Kidney (tissue), 14 donors: Measurements from ENCODE around the gene GPC3. TPM values are rescaled to one million over a fixed set of nuclear protein-coding genes. Genes with fewer than 3 reads are reported as not detected.

Experiments used
- DNase-seq, 5 donors: peaks; one replicate each; pipeline ENCODE4 v3.0.0-alpha.2; 2013 to 2020
- FAIRE-seq: peaks from 2 replicates; lab custom pipeline; 2012; peaks lifted over from hg19 to GRCh38; lab: Jason Lieb, UNC
- H3K27ac ChIP-seq, 2 donors: one replicate each; pipeline ENCODE4 v1.7.0; 2013; ENCODE audit warnings: low read depth in 2 of 2, low read length in 2 of 2, inconsistent platforms in 1 of 2
- H3K27me3 ChIP-seq: one replicate; pipeline ENCODE4 v1.7.1; 2013; ENCODE audit warnings: low read length, inconsistent platforms; ENCODE audit not compliant: control insufficient read depth, insufficient read depth
- H3K36me3 ChIP-seq, 3 donors: one replicate each; pipeline versions ENCODE4 v1.7.0 to v1.7.1; 2013; ENCODE audit warnings: low read length in 3 of 3, control low read depth in 1 of 3, inconsistent platforms in 1 of 3; ENCODE audit not compliant: insufficient read depth in 3 of 3, control insufficient read depth in 2 of 3
- H3K4me1 ChIP-seq, 3 donors: one replicate each; pipeline versions ENCODE4 v1.7.0 to v1.7.1; 2013; ENCODE audit warnings: low read length in 3 of 3, inconsistent platforms in 1 of 3, low read depth in 1 of 3; ENCODE audit not compliant: control insufficient read depth in 2 of 3, insufficient read depth in 2 of 3
- H3K4me3 ChIP-seq, 3 donors: one replicate each; pipeline versions ENCODE4 v1.7.0 to v1.8.1; 2013; ENCODE audit warnings: low read length in 3 of 3, control low read depth in 1 of 3, inconsistent platforms in 1 of 3
- H3K9ac ChIP-seq, 3 donors: one replicate each; pipeline versions ENCODE4 v1.7.0 to v1.7.1; 2013; ENCODE audit warnings: low read length in 3 of 3, control low read depth in 1 of 3, inconsistent platforms in 1 of 3
- H3K9me3 ChIP-seq, 3 donors: one replicate each; pipeline versions ENCODE4 v1.7.0 to v1.7.1; 2013; ENCODE audit warnings: low read length in 3 of 3, control low read depth in 1 of 3, inconsistent platforms in 1 of 3; ENCODE audit not compliant: control insufficient read depth in 2 of 3, insufficient read depth in 1 of 3
- intact Hi-C: fragments of 100-400 bp; cut with DNase I; formaldehyde crosslinking; loops from one replicate; pipeline ENCODE4 v1.11.1; 2022
- polyA plus RNA-seq: library from polyadenylated mRNA; stranded (reverse); fragments of 350-450 nt; fragmentation: Illumina TruSeq; extraction: RNeasy Lipid Tissue Mini Kit (QIAGEN cat#74804); gene quantifications from one replicate; pipeline ENCODE4 v1.2.3, GENCODE V29; 2014; ENCODE audit warnings: low read depth, low replicate concordance; ENCODE audit not compliant: insufficient read depth
- total RNA-seq: library from RNA; stranded (reverse); fragmentation: NEBNext Ultra II Directional; extraction: Animal tissue kit (Norgen Biotek cat#: 25700); gene quantifications from one replicate; pipeline ENCODE4 v1.2.1, GENCODE V29; 2021
- TF ChIP-seq, protein P1 (sequence below): IDR thresholded peaks from 3 replicates; pipeline ENCODE4 v1.5.1; 2012; ENCODE audit warnings: mild to moderate bottlenecking, moderate library complexity, borderline replicate concordance; ENCODE audit not compliant: insufficient read depth; ENCODE audit errors: extremely low read depth
- donor health status: control.
- donor health status: control.
- donor health status: control.
- donor health status: control.
- donor health status: control.
- donor health status: DM: yes; HTN: yes; CAD: no.
- donor health status: Normal renal cell carcinoma (clear cell type).

Gene GPC3
- total and polyA plus RNA-seq, 2 donors from 2014 or later: 43.0 to 52.5 TPM

DNA sequence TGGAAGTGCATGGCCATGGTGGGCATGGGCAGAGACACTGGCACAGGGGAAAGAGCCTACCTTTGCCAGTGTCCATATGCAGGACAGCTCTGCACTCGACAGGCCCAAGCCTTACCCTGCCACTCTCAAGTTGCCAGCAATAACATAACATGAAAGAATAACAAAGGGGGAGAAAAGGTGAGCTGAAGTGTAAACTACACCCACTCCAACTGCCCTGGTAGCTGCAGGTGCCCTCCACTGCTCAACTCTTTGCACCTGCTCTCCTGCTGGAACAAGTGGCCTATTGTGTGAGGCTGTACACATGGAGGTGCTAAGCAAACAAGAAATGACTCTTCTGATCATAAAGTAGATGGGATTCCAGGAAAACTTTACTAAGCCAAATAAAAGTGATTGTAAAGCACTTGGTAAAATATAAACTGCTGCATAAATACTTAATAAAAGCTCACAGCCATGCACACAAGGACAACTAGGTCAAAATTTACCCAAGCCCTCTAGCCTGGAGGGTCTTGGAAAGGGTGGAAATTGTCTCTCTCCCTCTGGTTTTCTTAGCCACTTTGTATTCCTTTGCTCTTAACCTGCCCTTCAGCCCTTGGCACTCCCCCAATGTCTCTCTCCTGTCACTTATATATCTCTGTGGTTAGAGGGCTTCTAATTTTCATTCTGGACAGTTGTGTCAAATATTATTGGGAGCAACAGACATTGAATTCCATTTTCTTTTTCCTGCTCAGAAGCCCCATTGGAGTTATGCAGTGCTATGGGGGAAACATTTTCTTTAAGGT, 308.9 kb downstream of the GPC3 start:
- DNase-seq (peak in 2 of 5 donors; percentile 18 to 28), FAIRE-seq (no peak)
- peak overlapping the region in 1 of 2 donors; percentile 77 for H3K27ac ChIP-seq
- no peaks in the 10 kb centered on the region for H3K36me3 ChIP-seq
- H3K4me3 ChIP-seq: no peak overlapping the region
- H3K4me1 ChIP-seq: peaks cover 0 to 19% (median 5%) of the 10 kb centered on the region in 3 donors
- H3K9ac ChIP-seq: no peak overlapping the region
- H3K9me3 ChIP-seq: no peaks in the 10 kb centered on the region
- intact Hi-C loops: no loop called here
- H3K27me3 ChIP-seq: no peaks in the 10 kb centered on the region
- TF ChIP-seq, protein P1, sequence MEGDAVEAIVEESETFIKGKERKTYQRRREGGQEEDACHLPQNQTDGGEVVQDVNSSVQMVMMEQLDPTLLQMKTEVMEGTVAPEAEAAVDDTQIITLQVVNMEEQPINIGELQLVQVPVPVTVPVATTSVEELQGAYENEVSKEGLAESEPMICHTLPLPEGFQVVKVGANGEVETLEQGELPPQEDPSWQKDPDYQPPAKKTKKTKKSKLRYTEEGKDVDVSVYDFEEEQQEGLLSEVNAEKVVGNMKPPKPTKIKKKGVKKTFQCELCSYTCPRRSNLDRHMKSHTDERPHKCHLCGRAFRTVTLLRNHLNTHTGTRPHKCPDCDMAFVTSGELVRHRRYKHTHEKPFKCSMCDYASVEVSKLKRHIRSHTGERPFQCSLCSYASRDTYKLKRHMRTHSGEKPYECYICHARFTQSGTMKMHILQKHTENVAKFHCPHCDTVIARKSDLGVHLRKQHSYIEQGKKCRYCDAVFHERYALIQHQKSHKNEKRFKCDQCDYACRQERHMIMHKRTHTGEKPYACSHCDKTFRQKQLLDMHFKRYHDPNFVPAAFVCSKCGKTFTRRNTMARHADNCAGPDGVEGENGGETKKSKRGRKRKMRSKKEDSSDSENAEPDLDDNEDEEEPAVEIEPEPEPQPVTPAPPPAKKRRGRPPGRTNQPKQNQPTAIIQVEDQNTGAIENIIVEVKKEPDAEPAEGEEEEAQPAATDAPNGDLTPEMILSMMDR: no peak

DNA sequence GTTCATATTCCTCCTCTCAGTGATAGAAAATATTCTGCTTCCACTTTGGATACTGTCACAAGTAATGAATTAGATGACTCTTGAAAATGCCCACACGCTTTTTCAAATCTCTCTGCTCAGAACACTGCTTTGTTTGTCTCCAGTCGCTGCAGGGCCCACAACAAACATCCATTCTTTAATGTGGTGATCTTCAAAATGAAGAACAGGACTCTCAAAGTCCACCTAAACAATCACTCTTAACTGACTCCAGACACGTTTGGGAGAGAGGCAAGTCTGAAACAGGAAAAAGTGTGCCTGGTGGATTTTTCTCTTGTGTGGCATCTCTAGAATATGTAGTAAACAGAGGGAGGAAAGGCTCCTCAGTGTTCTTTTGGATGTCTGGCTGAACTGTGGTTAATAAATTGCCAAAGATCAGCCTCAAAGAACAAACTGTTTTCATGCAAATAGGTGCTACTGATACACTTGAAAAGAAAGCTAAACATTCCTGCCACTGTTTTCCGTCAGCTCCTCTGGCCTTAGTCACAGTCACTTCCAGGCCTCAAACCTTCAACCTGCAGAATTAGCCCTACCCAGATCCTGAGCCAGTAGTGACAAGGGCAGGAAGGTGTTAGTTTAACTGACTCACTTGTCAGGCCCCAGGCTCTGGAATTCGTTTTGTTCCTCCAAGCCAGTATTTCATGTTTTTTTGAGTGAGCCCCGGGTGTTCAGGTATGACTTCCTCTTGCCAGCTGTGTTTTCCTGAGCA, 310.5 kb downstream of the GPC3 start:
- H3K4me1 ChIP-seq: peaks cover 0 to 19% (median 5%) of the 10 kb centered on the region in 3 donors
- H3K27ac ChIP-seq: peak overlapping the region; percentile 72 to 77
- TF ChIP-seq, protein P1: no peak
- H3K4me3 ChIP-seq: no peak overlapping the region
- peak; percentile 95 for FAIRE-seq
- H3K36me3 ChIP-seq: no peaks in the 10 kb centered on the region
- intact Hi-C loops: no loop called here
- no peaks in the 10 kb centered on the region for H3K9me3 ChIP-seq
- H3K9ac ChIP-seq: no peak overlapping the region
- peak in 3 of 5 donors; percentile 13 to 45 (median 31) for DNase-seq
- no peaks in the 10 kb centered on the region for H3K27me3 ChIP-seq

DNA sequence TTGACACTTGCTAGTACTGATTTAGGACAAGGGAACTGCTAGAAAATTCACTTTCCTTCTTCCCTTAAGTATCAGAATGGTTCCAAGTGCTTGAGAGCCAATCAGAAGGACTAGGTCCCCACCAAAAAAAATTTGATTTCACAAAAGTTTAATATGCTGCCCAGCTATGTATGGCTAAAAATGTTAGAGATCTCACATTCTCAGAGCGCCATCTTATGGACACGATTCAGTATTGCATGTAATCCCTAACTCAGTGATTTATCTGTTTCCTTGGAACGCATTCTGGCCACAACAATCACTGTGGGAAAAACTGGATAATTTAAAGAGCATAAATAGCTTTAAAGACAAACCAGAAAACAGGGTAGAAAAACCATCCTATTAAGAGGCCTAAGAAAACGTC, 315.0 kb downstream of the GPC3 start:
- peaks cover 0 to 7% (median 2%) of the 10 kb centered on the region in 3 donors for H3K4me1 ChIP-seq

More for the DNA sequence above, 315.0 kb downstream of the GPC3 start:
- Histone ChIP-seq H3K9me3 (no peaks in the 10 kb centered on the region), H3K27me3 (peaks cover 4% of the 10 kb centered on the region), H3K27ac (no peak overlapping the region), H3K4me3 (no peak overlapping the region), H3K9ac (no peak overlapping the region), H3K36me3 (no peaks in the 10 kb centered on the region)
- TF ChIP-seq, protein P1: peak; percentile 56
- FAIRE-seq (peak; percentile 97), DNase-seq (peak in 2 of 5 donors; percentile 55 to 68)
- intact Hi-C loops: no loop called here
